Measurements from ENCODE around the gene TRPM2.
A peak's percentile ranks its signal among the peaks of the same experiment; 100 is the strongest.

The TRPM2 gene

GRCh38 chr21:44353191-44353970 lies at the start of gene TRPM2:
Gene TRPM2 (plus strand): TSS chr21:44353621. CDS start chr21:44353701, 80 bp downstream.
- DNase-seq, result peak; percentile 99

GRCh38 chr21:44304011-44304616 lies 49.3 kb upstream of the TRPM2 start:
- DNase-seq, result no peak

GRCh38 chr21:44304877-44305293 lies 48.5 kb upstream of the TRPM2 start:
- peak; percentile 16 for DNase-seq

- no peak for DNase-seq
These were observed 47.7 kb upstream of the TRPM2 start for GRCh38 chr21:44305691-44306090.

- DNase-seq, result no peak
These were observed 46.3 kb upstream of the TRPM2 start for GRCh38 chr21:44306936-44307704.

GRCh38 chr21:44310628-44311507 lies 42.6 kb upstream of the TRPM2 start:
- no peak for DNase-seq

- no peak for DNase-seq
These were observed 41.3 kb upstream of the TRPM2 start for GRCh38 chr21:44312089-44312488.

- DNase-seq, result no peak
These were observed 40.7 kb upstream of the TRPM2 start for GRCh38 chr21:44312716-44313115.

GRCh38 chr21:44313451-44313850 lies 40.0 kb upstream of the TRPM2 start:
- no peak for DNase-seq

- DNase-seq, result no peak
These were observed 39.3 kb upstream of the TRPM2 start for GRCh38 chr21:44314128-44314527.

GRCh38 chr21:44314561-44314960 lies 38.9 kb upstream of the TRPM2 start:
- no peak for DNase-seq

- no peak for DNase-seq
These were observed 37.7 kb upstream of the TRPM2 start for GRCh38 chr21:44315691-44316203.

- no peak for DNase-seq
These were observed 37.0 kb upstream of the TRPM2 start for GRCh38 chr21:44316277-44316900.

- DNase-seq, result no peak
These were observed 36.1 kb upstream of the TRPM2 start for GRCh38 chr21:44317241-44317782.

- DNase-seq, result no peak
These were observed 35.5 kb upstream of the TRPM2 start for GRCh38 chr21:44317871-44318270.

GRCh38 chr21:44318489-44319285 lies 34.7 kb upstream of the TRPM2 start:
- DNase-seq, result no peak

GRCh38 chr21:44319407-44320065 lies 33.9 kb upstream of the TRPM2 start:
- no peak for DNase-seq

- DNase-seq, result no peak
These were observed 32.6 kb upstream of the TRPM2 start for GRCh38 chr21:44320847-44321246.

- no peak for DNase-seq
These were observed 31.5 kb upstream of the TRPM2 start for GRCh38 chr21:44321846-44322450.

All from MV-4-11 (cell line).